COLO668 (cell line): ENCODE measurements around the gene TEX54.
"Not testable (repeated sequence)": the region's sequence is repeated elsewhere in the genome, so short reads cannot be mapped to it uniquely, and the experiment has no call there.

Experiments used
- DNase-seq: peaks from one replicate; lab custom pipeline; 2025; ENCODE audit not compliant: unreplicated experiment; lab: John Stamatoyannopoulos, UW

Gene TEX54

GRCh38 chr11:62835336-62835735 is 2.7 kb upstream of the TEX54 start:
- no peak for DNase-seq

GRCh38 chr11:62831520-62832335 is 913 bp downstream of the TEX54 start, which contains the start of gene STX5:
STX5 (minus strand) TSS chr11:62832051; CDS start chr11:62831243, 808 bp downstream.
- DNase-seq, result peak; percentile 99

DNA sequence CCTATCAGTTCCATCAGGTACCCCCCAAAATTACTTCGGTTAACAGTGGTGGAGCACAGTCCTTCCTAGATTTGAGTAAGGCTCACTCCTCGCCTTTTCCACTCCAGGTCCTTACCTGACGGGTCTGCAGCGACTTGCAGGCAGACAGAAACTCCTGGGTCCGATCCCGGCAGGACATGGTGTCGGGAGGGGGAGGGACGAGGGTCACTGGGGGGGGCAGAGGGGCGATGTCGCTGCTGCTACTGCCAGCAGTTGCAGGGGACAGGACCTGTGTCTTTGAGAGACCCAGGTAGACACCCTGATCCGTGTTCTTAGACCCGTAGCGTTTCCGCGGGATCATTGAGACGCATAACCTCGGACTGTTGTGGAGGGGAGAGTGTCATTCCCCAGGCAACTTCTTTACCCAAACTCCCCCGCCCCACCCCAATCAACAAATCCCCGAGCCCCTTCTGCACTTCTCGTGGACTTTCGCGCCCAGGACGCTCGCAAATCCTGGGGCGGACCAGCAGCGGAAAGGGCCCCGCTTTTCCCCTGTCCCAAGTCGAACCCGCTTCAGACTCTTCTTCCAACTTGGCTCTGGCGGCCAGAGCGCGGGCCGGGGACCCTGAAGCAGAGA is 1.6 kb downstream of the TEX54 start:
- DNase-seq, result no peak

GRCh38 chr11:62828130-62828529 is 4.5 kb downstream of the TEX54 start:
- DNase-seq, result not testable (repeated sequence)

DNA sequence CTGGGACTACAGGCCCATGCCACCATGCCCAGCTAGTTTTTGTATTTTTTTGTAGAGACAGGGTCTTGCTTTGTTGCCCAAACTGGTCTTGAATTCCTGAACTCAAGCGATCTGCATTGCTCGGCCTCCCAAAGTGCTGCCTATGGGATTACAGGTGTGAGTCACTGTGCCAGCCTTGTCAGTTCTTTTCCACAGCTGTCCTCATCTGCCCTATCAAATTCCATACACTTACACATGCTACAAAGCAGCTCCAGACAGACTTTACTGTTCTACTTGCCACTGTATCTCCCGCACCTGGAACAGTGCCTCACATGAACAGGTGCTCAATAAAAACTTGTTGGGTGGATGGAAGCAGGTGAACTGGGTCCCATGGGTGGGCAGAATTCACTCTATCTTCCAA is 9.0 kb downstream of the TEX54 start:
- no peak for DNase-seq

DNA sequence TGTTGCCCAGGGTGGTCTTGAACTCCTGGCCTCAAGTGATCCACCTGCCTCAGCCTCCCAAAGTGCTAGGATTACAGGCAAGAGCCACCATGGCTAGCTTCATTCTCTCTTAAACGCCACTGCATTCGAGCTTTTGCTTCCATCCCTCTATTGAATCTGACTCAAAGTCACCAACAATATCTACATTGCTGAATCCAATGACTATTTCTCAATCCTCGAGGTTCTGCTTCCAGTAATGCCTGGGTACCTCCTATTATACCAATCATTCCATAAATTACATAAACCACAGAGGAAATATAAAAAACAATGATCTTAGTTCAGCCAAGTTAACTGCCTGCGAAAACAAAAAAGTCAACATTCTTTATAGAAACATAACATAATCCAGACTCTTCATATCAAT is 15.5 kb downstream of the TEX54 start:
- no peak for DNase-seq

GRCh38 chr11:62816557-62816956 is 16.1 kb downstream of the TEX54 start:
- DNase-seq, result no peak

GRCh38 chr11:62811659-62812058 is 21.0 kb downstream of the TEX54 start:
- DNase-seq, result no peak

DNA sequence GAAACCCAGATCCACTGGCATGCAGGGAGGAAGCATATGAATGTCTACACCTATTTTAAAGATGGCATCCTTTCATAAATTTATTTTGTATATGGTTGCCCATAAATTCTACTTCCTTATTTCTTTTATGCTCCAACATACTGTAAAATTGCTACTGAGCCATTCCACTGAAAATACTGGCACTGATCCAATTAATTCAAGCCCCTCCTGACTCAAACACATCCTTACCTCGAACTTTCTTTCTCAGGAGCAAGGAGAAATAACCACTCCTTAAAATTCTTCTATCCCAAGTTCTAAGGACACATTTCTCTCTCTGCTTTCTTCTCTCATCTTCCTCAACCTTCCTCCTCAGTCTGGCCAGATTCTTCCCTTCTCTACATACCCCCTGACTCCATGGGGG is 21.9 kb downstream of the TEX54 start:
- DNase-seq, result no peak

- no peak for DNase-seq
Observed at GRCh38 chr11:62806611-62807121, 26.0 kb downstream of the TEX54 start.

GRCh38 chr11:62805961-62806441 is 26.6 kb downstream of the TEX54 start:
- peak; percentile 34 for DNase-seq

DNA sequence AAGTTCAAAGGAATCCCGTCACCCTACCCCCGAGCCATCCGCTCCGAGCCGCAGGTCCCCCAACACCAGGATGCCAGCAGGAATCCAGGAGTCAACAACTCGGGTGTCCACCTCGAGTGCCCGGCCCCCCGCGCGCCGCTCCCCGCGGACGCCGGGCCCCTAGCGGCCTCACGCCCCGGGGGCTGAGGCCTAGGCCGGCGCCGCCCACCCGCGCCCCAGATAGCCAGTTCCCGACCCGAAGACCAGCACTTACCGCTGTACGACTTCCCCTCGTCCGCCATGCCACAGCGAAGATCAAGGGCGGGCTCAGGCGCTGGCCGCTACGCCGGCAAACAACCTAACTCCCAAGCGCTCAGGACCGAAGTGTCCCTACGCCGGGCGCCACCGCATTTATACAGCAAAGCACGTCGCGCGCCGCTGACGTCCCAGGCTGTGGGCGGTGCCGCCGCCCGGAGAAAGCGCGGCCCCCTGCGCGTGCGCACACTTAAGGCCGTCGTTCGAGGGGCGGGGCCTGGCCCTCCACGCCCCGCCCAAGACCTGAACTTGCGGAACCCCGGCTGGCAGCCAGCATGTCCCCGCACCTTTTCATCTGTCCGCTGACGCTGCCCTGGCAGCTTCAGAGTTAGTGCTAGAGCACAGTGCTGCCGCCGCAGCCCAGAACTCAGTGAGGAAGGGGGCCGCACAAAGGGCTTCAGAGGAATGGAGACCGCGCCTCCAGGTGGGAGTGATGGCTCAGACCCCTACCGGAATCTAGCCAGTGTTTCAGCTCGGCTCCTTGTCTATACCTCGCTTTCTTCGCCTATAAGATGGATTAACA is 27.4 kb downstream of the TEX54 start, which contains the start of gene NXF1:
NXF1 (minus strand) TSS at position 365 of the 817 bp plus-strand sequence; CDS start at position 281, 84 bp downstream.
- DNase-seq, result peak; percentile 97

DNA sequence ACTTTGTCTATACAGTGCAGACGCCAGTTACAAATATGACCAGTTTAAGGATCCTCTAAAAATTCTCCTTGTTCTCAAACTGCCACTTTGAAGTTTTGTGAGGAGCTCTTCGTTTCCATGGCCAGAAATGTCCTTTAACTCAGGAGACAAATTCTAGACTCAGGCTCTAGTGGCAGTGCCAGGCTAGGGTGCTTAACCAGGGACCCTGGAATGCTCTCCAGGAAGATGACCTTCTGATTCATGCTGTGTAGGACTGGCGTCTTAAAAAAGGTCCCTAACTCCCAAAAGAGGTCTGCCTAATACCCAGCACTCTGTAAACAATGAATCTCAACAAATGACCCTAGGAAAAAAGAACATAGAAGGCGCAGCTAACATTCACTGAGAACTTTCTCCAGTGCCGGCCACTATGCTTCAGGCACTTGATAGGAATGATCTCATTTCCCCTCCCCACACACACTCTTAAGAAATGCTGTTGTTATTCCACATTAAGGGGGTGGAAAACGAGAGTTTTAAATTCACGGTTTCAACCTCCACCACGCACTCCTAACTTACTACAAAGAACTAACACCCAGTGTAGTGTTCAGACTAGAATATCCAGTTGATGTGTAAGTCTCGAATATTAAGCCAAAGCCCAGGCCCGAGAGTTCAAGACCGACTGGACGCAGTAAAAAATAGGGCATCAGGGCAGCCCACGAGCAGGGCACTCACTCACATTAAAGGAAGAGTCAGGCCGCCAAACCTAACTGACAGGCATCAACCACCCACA is 28.1 kb downstream of the TEX54 start:
- no peak for DNase-seq

DNA sequence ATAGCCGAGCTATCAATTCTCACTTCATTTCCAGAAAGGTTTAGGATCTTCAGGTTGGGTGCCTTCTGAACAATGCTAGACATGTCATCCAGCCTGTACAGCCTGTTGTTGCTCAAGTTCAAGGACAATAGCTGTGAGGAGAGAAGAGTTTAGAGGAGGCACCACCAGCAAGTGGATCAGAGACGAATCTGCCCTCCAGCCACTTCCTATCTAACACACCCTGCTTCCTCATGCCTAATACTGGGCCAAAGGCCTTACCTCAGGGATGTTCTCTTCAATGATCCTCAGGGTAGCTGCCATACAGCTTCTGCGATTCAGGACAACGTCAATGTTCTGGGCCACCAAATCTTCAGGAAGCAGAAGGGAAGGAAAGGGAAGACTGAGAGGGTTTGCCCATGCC is 31.6 kb downstream of the TEX54 start:
- DNase-seq, result no peak

- DNase-seq, result no peak
Observed at GRCh38 chr11:62799486-62799885, 33.2 kb downstream of the TEX54 start.

DNA sequence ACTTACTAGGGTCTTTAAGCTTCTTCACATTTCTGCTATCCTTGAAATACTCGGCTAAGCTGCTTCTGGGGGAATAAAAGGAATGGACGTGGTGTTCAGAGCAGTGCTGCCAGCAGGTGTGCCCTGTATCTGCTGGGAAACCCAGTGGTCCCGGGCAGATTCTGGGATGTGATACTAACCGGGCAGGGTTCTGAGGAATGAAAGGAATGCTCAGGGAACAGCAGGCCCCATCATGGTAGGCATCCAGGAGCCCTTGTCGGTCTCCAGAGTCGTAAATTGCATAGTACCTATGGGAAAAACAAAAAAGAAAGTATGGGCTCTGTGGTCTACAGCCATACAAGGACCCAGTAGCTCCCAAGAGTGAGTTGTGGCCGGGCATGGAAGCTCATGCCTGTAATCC is 36.4 kb downstream of the TEX54 start:
- no peak for DNase-seq

- no peak for DNase-seq
Observed at GRCh38 chr11:62794201-62794775, 38.4 kb downstream of the TEX54 start.

DNA sequence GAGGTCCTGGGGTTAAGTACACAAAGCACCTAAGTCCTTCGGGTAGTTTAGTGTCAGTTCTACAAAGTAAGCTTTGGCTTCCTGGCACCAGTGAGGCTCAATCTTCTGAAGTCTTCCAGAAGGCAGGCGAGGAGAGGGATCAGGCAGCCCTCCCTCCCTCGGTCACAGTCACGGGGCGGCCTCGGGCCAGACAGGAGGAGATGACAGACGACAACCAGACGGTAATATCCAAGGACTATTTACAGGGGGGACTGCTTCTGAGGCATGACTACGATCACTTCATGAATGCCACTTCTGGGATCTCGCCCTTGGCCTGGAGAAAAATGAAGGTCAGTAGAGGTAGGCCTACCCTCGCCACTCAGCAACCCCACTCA is 40.5 kb downstream of the TEX54 start:
- no peak for DNase-seq

DNA sequence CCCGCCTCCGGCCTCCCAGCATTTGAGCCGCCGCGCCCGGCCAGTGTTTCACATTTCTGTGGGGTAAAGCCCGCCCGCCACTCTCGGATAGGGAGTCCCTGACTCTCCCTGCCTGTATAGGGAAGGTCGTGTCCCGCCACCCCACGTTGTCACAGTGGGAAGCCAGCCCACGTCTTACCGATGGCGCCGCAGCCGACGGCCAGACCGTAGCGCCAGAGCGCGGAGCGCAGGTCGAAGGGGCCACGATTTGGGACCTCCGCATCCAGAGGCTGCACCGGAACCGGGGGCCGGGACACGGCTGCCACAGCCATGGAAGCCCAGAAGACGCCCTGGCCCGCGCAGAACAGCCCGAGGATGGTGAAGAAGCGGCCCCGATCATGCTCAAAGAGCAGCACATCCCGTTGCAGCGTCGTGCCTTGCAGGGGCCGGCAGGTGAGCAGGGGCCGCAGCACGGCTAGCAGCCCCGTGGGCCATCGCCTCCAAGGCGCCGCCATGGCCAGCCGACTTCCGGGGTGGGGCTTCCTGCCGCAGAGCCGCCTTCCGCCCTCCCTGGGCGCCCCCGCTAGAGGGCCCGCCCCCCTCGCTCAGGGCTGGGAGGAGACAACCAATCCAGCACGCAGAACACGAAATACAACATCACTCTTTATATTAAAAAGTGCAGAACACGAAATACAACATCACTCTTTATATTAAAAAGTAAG is 41.0 kb downstream of the TEX54 start, which contains the start of gene TMEM223:
TMEM223 (minus strand) TSS at position 506 of the 701 bp plus-strand sequence; CDS start at position 494, 12 bp downstream.
- DNase-seq, result peak; percentile 87
